ENCODE measurements around the gene HDHD3.

- no peak for TF ChIP-seq ISL1 (CRISPR knock-in tag; IDR thresholded peaks at IDR 0.05)
- TF ChIP-seq RARB (CRISPR knock-in tag; IDR thresholded peaks at IDR 0.05): no peak
- TF ChIP-seq ZFP3 (CRISPR knock-in tag; IDR thresholded peaks at IDR 0.05): no peak
- no peak for TF ChIP-seq ZNF565 (CRISPR knock-in tag; conservative IDR thresholded peaks at IDR 0.05; ENCODE audit: low read depth)
- TF ChIP-seq ARNTL (CRISPR knock-in tag; IDR thresholded peaks at IDR 0.05; ENCODE audit: borderline replicate concordance, low read depth): no peak
- TF ChIP-seq TOX (CRISPR knock-in tag; IDR thresholded peaks at IDR 0.05; ENCODE audit: borderline replicate concordance): no peak
- TF ChIP-seq PPARA (CRISPR knock-in tag; IDR thresholded peaks at IDR 0.05; ENCODE audit: borderline replicate concordance): no peak
- TF ChIP-seq TCF4 (CRISPR knock-in tag; IDR thresholded peaks at IDR 0.05; ENCODE audit: borderline replicate concordance): no peak
- no peak for TF ChIP-seq ESRRG (CRISPR knock-in tag; IDR thresholded peaks at IDR 0.05)
- no peak for TF ChIP-seq CREB5 (CRISPR knock-in tag; IDR thresholded peaks at IDR 0.05; ENCODE audit: low read depth)
- TF ChIP-seq CSDC2 (CRISPR knock-in tag; IDR thresholded peaks at IDR 0.05): no peak
- TF ChIP-seq ZFP30 (CRISPR knock-in tag; IDR thresholded peaks at IDR 0.05): no peak
Observed at GRCh38 chr9:113409883-113410206, 33.1 kb upstream of the HDHD3 start.
